Right lobe of liver (tissue), 4 donors: ENCODE measurements around the gene ASIC2.

ENCODE experiments used
- CTCF ChIP-seq, 4 donors: fragments of 200-600 bp in 3 of 4; fragments of 450-650 bp in 1 of 4; IDR thresholded peaks; one replicate each; pipeline versions ENCODE4 v1.5.1 to v1.8.0; 2016 to 2022; ENCODE audit warnings: antibody characterized with exemption in 4 of 4, mild to moderate bottlenecking in 2 of 4
- POLR2A ChIP-seq: fragments of 450-650 bp; IDR thresholded peaks from one replicate; pipeline ENCODE4 v1.6.1; 2017; ENCODE audit warnings: antibody characterized with exemption, mild to moderate bottlenecking
- donor health status: DM: no; HTN: no; CAD: no.
- donor health status: DM: no; HTN: no; CAD: no.
- donor health status: DM: no; HTN: yes; CAD: no.

GRCh38 chr17:33209671-33210070, 83.4 kb downstream of the ASIC2 start:
- TF ChIP-seq CTCF (IDR thresholded peaks at IDR 0.05) (no peak), POLR2A (no peak)
